IMR-90 (cell line): ENCODE results near the gene GOLT1B. TPM values are rescaled to one million over a fixed set of nuclear protein-coding genes. Genes with fewer than 3 reads are reported as not detected.

Experiments used
- ATAC-seq: fragments of 200-7000 bp; cut with Tn5 transposase; 2 replicates; pipeline ENCODE4 v1.9.1; 2020; ENCODE audit warnings: low read depth, mild to moderate bottlenecking, moderate library complexity
- BruUV-seq: library from RNA; stranded (reverse); fragments of 400-500 nt; replicated peaks from 2 replicates; lab custom pipeline; 2021; lab: Mats Ljungman, UMichigan
- CTCF ChIA-PET: fragments of 300-600 bp; formaldehyde crosslinking; extraction: SDS; loops from one replicate; lab custom pipeline; 2021; ENCODE audit warnings: antibody characterized with exemption; lab: Yijun Ruan, JAX
- POLR2A ChIA-PET: fragments of 300-600 bp; sonication (Branson Sonifier 250); formaldehyde crosslinking; loops from one replicate; lab custom pipeline; 2022; ENCODE audit warnings: antibody characterized with exemption; ENCODE audit not compliant: unreplicated experiment; lab: Charles Lee
- DNase-seq: peaks from one replicate; pipeline ENCODE4 v3.0.0; 2013
- H2AFZ ChIP-seq: replicated peaks from 2 replicates; pipeline ENCODE3; 2013; ENCODE audit warnings: low read length, mild to moderate bottlenecking; ENCODE audit not compliant: poor library complexity
- H2AK5ac ChIP-seq: 2 replicates; pipeline ENCODE4 v1.6.1; 2013; ENCODE audit warnings: low read depth, low read length, inconsistent platforms
- H2AK9ac ChIP-seq: replicated peaks from 2 replicates; pipeline ENCODE3; 2013; ENCODE audit warnings: mild to moderate bottlenecking, low read depth, low read length, moderate library complexity; ENCODE audit not compliant: poor library complexity
- H2BK120ac ChIP-seq: 2 replicates; pipeline ENCODE4 v1.6.1; 2013; ENCODE audit warnings: low read depth, low read length, inconsistent platforms
- H2BK15ac ChIP-seq: 3 replicates; pipeline ENCODE4 v1.6.1; 2013; ENCODE audit warnings: low read depth, low read length, inconsistent platforms
- H2BK20ac ChIP-seq: 2 replicates; pipeline ENCODE4 v1.6.1; 2013; ENCODE audit warnings: low read depth, mild to moderate bottlenecking, inconsistent platforms, low read length, moderate library complexity
- H2BK5ac ChIP-seq: 2 replicates; pipeline ENCODE4 v1.6.1; 2013; ENCODE audit warnings: mild to moderate bottlenecking, low read depth, low read length, inconsistent platforms; ENCODE audit not compliant: poor library complexity, severe bottlenecking
- H3K14ac ChIP-seq: replicated peaks from 2 replicates; pipeline ENCODE4 v1.6.1; 2013; ENCODE audit warnings: low read depth, low read length, inconsistent platforms
- H3K18ac ChIP-seq: 2 replicates; pipeline ENCODE4 v1.6.1; 2013; ENCODE audit warnings: low read depth, low read length, control low read depth
- H3K23ac ChIP-seq: 2 replicates; pipeline ENCODE4 v1.6.1; 2013; ENCODE audit warnings: low read depth, low read length, inconsistent platforms
- H3K27ac ChIP-seq: 2 replicates; pipeline ENCODE4 v1.5.1; 2013; ENCODE audit warnings: mild to moderate bottlenecking, control low read depth, low read length; ENCODE audit not compliant: insufficient read depth
- H3K27me3 ChIP-seq: 2 replicates; pipeline ENCODE4 v1.6.1; 2013; ENCODE audit warnings: low read length; ENCODE audit not compliant: control insufficient read depth, insufficient read depth
- H3K36me3 ChIP-seq: 2 replicates; pipeline ENCODE4 v1.6.1; 2013; ENCODE audit warnings: low read length, mixed read lengths; ENCODE audit not compliant: control insufficient read depth, insufficient read depth
- H3K4ac ChIP-seq: 2 replicates; pipeline ENCODE4 v1.6.1; 2013; ENCODE audit warnings: low read depth, low read length, inconsistent platforms
- H3K4me1 ChIP-seq: 2 replicates; pipeline ENCODE4 v1.6.1; 2013; ENCODE audit warnings: low read length, mixed read lengths; ENCODE audit not compliant: control insufficient read depth, insufficient read depth
- H3K4me2 ChIP-seq: 2 replicates; pipeline ENCODE4 v1.6.1; 2013; ENCODE audit warnings: low read depth, mild to moderate bottlenecking, control low read depth, low read length, moderate library complexity
- H3K4me3 ChIP-seq: 2 replicates; pipeline ENCODE4 v1.5.1; 2013; ENCODE audit warnings: low read depth, mild to moderate bottlenecking, control low read depth, low read length, moderate library complexity; ENCODE audit not compliant: insufficient read depth
- H3K56ac ChIP-seq: 2 replicates; pipeline ENCODE4 v1.6.1; 2013; ENCODE audit warnings: low read length, inconsistent platforms; ENCODE audit not compliant: insufficient read depth; ENCODE audit errors: extremely low read depth
- H3K79me1 ChIP-seq, 2 experiments: 2 replicates each; pipeline ENCODE4 v1.6.1; 2013; ENCODE audit warnings: low read length in 2 of 2, inconsistent platforms in 1 of 2, low read depth in 1 of 2
- H3K9ac ChIP-seq: 2 replicates; pipeline ENCODE4 v1.6.1; 2013; ENCODE audit warnings: low read depth, low read length, control low read depth
- H3K9me1 ChIP-seq: 2 replicates; pipeline ENCODE4 v1.6.1; 2013; ENCODE audit warnings: low read length, inconsistent platforms; ENCODE audit not compliant: insufficient read depth
- H3K9me3 ChIP-seq: 2 replicates; pipeline ENCODE4 v1.6.1; 2013; ENCODE audit warnings: low read length; ENCODE audit not compliant: control insufficient read depth, insufficient read depth
- H4K20me1 ChIP-seq: 2 replicates; pipeline ENCODE4 v1.6.1; 2013; ENCODE audit warnings: low read length, inconsistent platforms; ENCODE audit not compliant: insufficient read depth
- H4K5ac ChIP-seq: 2 replicates; pipeline ENCODE4 v1.6.1; 2013; ENCODE audit warnings: mild to moderate bottlenecking, low read depth, low read length, control low read depth
- H4K8ac ChIP-seq, 2 experiments: 2 replicates each; pipeline ENCODE4 v1.6.1; 2013; ENCODE audit warnings: low read depth in 2 of 2, low read length in 2 of 2, control low read depth in 1 of 2, inconsistent platforms in 1 of 2
- H4K91ac ChIP-seq: 2 replicates; pipeline ENCODE4 v1.6.1; 2013; ENCODE audit warnings: low read depth, low read length, inconsistent platforms; ENCODE audit not compliant: insufficient read depth
- BHLHE40 ChIP-seq: fragments of 150-350 bp; IDR thresholded peaks from 2 replicates; pipeline ENCODE4 v1.6.1; 2016; ENCODE audit warnings: mild to moderate bottlenecking, low read depth, low read length
- CEBPB ChIP-seq: IDR thresholded peaks from 2 replicates; pipeline ENCODE4 v1.6.1; 2012; ENCODE audit warnings: low read depth, low read length, improper control_type of control experiment
- MAZ ChIP-seq: IDR thresholded peaks from 2 replicates; pipeline ENCODE4 v1.6.1; 2012; ENCODE audit warnings: low read depth, mild to moderate bottlenecking, low read length, improper control_type of control experiment, moderate library complexity, borderline replicate concordance
- MXI1 ChIP-seq: IDR thresholded peaks from 2 replicates; pipeline ENCODE4 v1.6.1; 2012; ENCODE audit warnings: low read depth, mild to moderate bottlenecking, low read length, moderate library complexity, borderline replicate concordance
- NFE2L2 ChIP-seq: fragments of 150-350 bp; IDR thresholded peaks from 2 replicates; pipeline ENCODE4 v1.6.1; 2016; ENCODE audit warnings: low read depth, mild to moderate bottlenecking, low read length
- WGBS, 2 experiments: methylation state at CpG; one replicate each; pipeline versions ENCODE4 v1.1.5 to v1.1.7; 2013; ENCODE audit warnings: missing lambda C conversion rate in 2 of 2; ENCODE audit not compliant: insufficient read length in 1 of 2; ENCODE audit errors: extremely low coverage in 2 of 2; 5-methylcytosine and 5-hydroxymethylcytosine counted together
- dilution Hi-C: fragments of 300-500 bp; cut with HindIII; formaldehyde crosslinking; loops from one replicate; pipeline ENCODE4 v1.14.3; 2018; ENCODE audit warnings: low sequenced_read_pairs; ENCODE audit not compliant: unreplicated experiment
- in situ Hi-C: fragments of 300-500 bp; cut with MboI; formaldehyde crosslinking; loops from 3 replicates; pipeline ENCODE4 v1.14.3; 2019; ENCODE audit warnings: low sequenced_read_pairs, inconsistent platforms, mixed read lengths
- intact Hi-C: fragments of 100-400 bp; cut with micrococcal nuclease; formaldehyde crosslinking; loops from 2 replicates; pipeline ENCODE4 v1.10.0; 2022
- polyA plus RNA-seq, 3 experiments: library from polyadenylated mRNA; depleted of rRNA; stranded (reverse); fragments of >200 nt; gene quantifications; 2 replicates each; pipeline ENCODE4 v1.2.3, GENCODE V29; 2012; ENCODE audit warnings: low replicate concordance in 1 of 3
- total RNA-seq: library from RNA; depleted of rRNA; stranded (reverse); fragments of >200 nt; gene quantifications from 2 replicates; pipeline ENCODE4 v1.2.3, GENCODE V29; 2012

GOLT1B gene
- total and polyA plus RNA-seq, 2 of the 4 experiments (the other 2 are of a cell fraction), result 27.2 to 50.5 TPM

- no peak overlapping the region for H2AK5ac ChIP-seq
- H3K56ac ChIP-seq, result no peak overlapping the region
- no peaks in the 10 kb centered on the region for H3K36me3 ChIP-seq
- H4K91ac ChIP-seq, result no peak overlapping the region
- H3K9me3 ChIP-seq, result no peaks in the 10 kb centered on the region
- no peak overlapping the region for H2BK120ac ChIP-seq
- in situ Hi-C loops (no loop called here), intact Hi-C loops (no loop called here), dilution Hi-C loops (no loop called here)
- H3K27ac ChIP-seq, result no peak overlapping the region
- H3K4ac ChIP-seq, result no peak overlapping the region
- no peak overlapping the region for H2BK20ac ChIP-seq
- CTCF ChIA-PET, result no interaction called here
- H3K23ac ChIP-seq, result no peak overlapping the region
- H3K18ac ChIP-seq, result no peak overlapping the region
- no peaks in the 10 kb centered on the region for H3K4me1 ChIP-seq
- H2BK5ac ChIP-seq, result no peak overlapping the region
- peak; percentile 42 for ATAC-seq
- no peaks in the 10 kb centered on the region for H3K9me1 ChIP-seq
- H4K20me1 ChIP-seq, result no peaks in the 10 kb centered on the region
- H4K5ac ChIP-seq, result no peak overlapping the region
- H2AK9ac ChIP-seq, result no peak overlapping the region
- H4K8ac ChIP-seq, result no peak overlapping the region
- H3K27me3 ChIP-seq, result no peaks in the 10 kb centered on the region
- no peak overlapping the region for H3K14ac ChIP-seq
- no CpG with 5 or more reads among the region's 7 CpGs for WGBS, 2 experiments
- H3K4me2 ChIP-seq, result peak overlapping the region; percentile 3; the same call in 1 of the 2 replicates
- peak; percentile 53 for DNase-seq
- H2AFZ ChIP-seq, result no peak overlapping the region
- BruUV-seq, result no TSS peak
- no peak overlapping the region for H2BK15ac ChIP-seq
- no peaks in the 10 kb centered on the region for H3K79me1 ChIP-seq
- POLR2A ChIA-PET, result no interaction called here
- no peak overlapping the region for H3K9ac ChIP-seq
- no peak overlapping the region for H3K4me3 ChIP-seq
- TF ChIP-seq MAZ (no peak), CEBPB (peak; percentile 42; the same call in 1 of the 2 replicates), BHLHE40 (no peak), NFE2L2 (no peak), MXI1 (no peak)
Measured at GRCh38 chr12:21559855-21560569, 58.4 kb downstream of the GOLT1B start.
